Measurements from ENCODE around the gene ELOB.

ELOB gene

DNA sequence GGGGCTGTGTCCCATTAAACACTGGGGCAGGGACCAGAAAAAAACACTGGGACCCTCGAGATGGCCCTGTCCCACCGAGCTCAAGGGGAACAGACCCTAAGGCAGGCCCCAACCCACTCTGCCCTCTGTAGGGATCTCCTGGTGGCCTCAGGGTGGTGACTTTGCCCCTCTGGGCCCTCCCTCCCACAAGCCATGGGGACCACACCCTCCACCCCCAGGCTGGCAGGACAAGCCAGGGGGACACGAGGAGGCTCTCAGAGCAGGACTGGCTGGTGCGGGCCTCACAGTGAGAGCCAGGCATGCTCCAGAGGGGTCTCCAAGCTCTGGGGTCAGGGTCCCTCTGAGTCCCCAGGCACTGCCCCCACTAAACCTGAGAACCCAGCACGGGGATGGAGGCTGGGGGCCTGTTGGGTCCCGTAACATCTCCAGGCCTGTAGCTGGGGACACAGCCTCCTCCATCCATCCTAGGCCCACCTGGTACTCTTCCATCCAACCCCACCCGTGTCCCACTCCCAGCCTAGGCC is 39.1 kb downstream of the ELOB start:
- H3K27ac ChIP-seq, result no peak overlapping the region
- TF ChIP-seq, protein P1, sequence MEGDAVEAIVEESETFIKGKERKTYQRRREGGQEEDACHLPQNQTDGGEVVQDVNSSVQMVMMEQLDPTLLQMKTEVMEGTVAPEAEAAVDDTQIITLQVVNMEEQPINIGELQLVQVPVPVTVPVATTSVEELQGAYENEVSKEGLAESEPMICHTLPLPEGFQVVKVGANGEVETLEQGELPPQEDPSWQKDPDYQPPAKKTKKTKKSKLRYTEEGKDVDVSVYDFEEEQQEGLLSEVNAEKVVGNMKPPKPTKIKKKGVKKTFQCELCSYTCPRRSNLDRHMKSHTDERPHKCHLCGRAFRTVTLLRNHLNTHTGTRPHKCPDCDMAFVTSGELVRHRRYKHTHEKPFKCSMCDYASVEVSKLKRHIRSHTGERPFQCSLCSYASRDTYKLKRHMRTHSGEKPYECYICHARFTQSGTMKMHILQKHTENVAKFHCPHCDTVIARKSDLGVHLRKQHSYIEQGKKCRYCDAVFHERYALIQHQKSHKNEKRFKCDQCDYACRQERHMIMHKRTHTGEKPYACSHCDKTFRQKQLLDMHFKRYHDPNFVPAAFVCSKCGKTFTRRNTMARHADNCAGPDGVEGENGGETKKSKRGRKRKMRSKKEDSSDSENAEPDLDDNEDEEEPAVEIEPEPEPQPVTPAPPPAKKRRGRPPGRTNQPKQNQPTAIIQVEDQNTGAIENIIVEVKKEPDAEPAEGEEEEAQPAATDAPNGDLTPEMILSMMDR (conservative IDR thresholded peaks at IDR 0.05), result no peak

DNA sequence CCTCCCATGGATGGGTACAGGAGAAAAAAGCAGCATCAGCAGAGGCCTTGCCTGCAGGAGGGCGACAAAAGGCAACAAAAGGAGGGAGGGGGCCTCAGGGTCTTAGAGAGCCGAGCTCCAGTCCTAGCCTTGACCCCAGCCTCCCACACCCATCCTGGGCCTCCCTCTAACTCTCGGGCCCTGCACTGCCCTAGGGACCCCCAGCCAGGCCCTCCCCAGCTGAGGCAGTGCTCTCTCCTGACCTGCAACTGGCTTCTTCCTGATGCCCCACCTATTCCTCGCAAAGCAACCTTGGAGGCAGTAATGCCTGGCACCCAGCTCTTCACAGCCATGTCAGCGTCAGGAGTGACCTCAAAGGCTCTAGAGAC is 39.9 kb downstream of the ELOB start:
- TF ChIP-seq, protein P1 (conservative IDR thresholded peaks at IDR 0.05), result no peak
- no peak overlapping the region for H3K27ac ChIP-seq

DNA sequence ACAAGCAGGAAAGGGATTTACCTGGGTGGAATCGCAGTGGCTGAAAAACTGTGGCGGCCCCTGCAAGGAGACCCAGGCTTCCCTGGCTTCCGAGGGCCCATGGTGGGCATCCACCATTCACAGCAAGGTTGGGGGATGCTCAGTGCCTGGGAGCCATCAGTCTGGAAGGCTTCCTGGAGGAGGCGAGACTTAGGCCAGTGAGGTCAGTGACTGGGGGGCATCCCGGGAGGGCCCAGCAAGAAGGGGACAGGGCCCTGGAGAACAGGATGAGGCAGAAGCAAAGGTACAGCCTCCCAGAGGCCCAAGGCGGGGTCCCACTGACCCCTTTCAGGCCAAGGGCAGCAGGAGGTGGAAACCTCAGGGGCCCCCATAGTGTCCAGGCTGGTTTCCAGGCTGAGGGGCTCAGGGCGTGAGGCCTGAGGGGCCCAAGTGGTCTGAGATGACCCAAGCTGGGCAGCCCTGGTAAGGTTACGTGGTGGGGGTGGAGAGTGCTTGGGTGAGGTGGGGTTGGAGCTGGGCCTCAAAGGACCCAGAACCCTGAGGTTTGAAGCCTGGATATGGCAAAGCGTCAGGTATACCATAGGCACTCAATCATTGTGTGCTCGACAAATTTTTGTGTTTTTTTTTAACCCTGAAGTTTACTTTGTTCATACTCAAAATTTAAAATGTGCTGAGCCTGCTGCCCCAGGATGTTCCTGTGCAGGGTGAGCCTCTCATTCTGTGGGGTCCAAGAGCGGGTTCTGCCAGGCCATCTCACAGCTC is 40.4 kb downstream of the ELOB start:
- H3K27ac ChIP-seq, result no peak overlapping the region
- TF ChIP-seq, protein P1 (conservative IDR thresholded peaks at IDR 0.05), result no peak

DNA sequence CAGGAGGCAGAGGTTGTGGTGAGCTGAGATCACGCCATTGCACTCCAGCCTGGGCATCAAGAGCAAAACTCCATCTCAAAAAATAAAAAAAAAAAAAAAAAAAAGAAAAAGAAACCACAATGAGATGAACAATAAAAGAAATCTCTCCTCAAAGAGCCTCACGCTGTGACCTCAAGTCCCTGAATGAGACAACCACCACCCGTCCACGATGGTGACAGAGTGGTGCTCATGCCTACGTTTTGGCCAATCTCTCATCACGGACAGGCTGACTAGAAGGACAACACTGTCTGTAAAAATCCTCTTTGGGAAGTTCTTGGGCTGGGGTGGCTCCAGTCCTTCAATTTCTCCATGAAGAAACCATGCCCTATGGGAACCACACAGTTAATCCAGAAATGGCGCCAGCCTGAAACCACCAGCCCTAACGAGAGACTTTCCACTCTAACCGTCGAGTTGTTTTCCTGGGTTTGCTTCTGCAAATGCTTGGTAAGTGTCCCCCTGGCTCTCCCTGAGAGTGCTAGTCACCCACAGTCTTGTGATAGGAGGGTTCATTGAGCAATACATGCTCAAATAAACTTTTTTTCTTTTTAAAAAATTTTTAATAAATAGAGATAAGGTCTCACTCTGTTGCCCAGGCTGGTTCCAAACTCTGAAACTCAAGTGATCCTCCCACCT is 42.1 kb downstream of the ELOB start:
- no peak overlapping the region for H3K27ac ChIP-seq
- TF ChIP-seq, protein P1 (conservative IDR thresholded peaks at IDR 0.05), result no peak

DNA sequence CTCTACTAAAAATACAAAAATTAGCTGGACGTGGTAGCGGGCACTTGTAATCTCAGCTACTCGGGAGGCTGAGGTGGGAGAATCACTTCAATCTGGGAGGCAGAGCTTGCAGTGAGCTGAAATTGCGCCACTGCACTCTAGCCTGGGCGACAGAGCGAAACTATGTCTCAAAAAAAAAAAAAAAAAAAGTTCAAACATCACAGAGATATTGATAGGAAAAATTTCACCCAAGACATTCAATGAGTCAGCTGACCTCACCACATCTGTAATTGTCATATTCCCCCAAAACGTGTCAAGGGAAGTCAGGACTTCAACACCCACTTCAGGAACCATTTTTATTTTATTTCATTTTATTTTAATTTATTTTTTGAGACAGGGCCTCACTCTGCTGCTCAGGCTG is 49.0 kb downstream of the ELOB start:
- no peak overlapping the region for H3K27ac ChIP-seq
- TF ChIP-seq, protein P1 (conservative IDR thresholded peaks at IDR 0.05), result no peak

DNA sequence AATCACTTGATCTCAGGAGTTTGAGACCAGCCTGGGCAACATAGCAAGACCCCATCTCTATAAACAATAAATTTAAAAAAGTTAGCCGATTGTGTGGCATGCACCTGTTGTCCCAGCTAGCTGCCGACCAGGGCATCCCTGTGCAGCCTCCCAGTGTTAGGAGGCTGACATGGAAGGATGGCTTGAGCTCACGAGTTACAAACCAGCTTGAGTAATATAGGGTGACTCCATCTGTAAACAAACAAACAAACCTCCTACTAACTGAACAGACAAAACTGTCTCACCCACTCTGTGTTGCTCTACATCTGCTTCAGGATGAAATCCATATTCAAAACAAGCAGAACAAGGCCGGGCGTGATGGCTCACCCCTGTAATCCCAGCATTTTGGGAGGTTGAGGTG is 50.2 kb downstream of the ELOB start:
- TF ChIP-seq, protein P1 (conservative IDR thresholded peaks at IDR 0.05), result no peak
- no peak overlapping the region for H3K27ac ChIP-seq

DNA sequence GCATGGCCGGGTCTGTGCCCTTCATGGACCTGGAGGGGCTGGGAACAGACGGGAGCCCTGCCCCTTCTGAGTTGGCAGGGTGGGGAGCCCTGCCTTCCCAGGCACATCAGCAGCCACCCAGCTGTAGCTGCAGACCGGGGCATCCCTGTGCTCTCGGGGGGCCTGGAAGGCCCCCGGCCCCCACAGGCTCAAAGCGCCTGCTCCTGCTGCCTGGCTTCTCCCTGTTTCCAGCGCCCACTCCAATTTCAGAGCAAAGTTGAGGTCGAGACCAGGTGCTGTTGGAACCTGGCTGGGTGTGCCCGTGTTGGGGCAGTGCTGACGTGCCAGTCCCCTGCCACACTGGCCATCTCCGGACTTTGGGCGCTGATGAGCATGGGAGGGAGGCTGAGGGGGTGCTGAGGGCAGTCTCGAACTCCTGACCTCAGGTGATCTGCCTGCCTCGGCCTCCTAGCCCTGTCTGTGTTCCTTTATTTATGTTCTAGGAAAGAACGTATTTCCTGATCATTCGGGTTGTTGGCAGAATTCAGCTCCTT is 52.2 kb downstream of the ELOB start:
- H3K27ac ChIP-seq, result no peak overlapping the region
- TF ChIP-seq, protein P1 (conservative IDR thresholded peaks at IDR 0.05), result no peak

Data from VCaP (cell line).